SK-N-SH (cell line): ENCODE measurements around the gene GALNT6. TPM values are rescaled to one million over a fixed set of nuclear protein-coding genes. Genes with fewer than 3 reads are reported as not detected.

Source experiments
- CTCF ChIA-PET: fragments of 300-600, 350-600 bp; formaldehyde crosslinking; extraction: SDS; loops from one replicate; lab custom pipeline; 2021; lab: Yijun Ruan, JAX
- POLR2A ChIA-PET: fragments of 350-600 bp; sonication (Branson Sonifier 250); formaldehyde crosslinking; extraction: SDS; loops from one replicate; lab custom pipeline; 2020; ENCODE audit warnings: antibody characterized with exemption, inconsistent platforms; lab: Yijun Ruan, JAX
- DNase-seq: peaks from one replicate; pipeline ENCODE4 v3.0.0; 2012
- H2AFZ ChIP-seq: fragments of 200-600 bp; sonication (generic); 2 replicates; pipeline ENCODE4 v1.8.1; 2016; ENCODE audit warnings: antibody characterized with exemption, mild to moderate bottlenecking, low read depth
- H3F3A ChIP-seq: fragments of 200-600 bp; sonication (generic); replicated peaks from 2 replicates; pipeline ENCODE3; 2016; ENCODE audit warnings: antibody characterized with exemption, mild to moderate bottlenecking; ENCODE audit not compliant: insufficient read depth
- H3K27ac ChIP-seq, 2 experiments: fragments of 200-500 bp in 1 of 2; fragments of 200-600 bp in 1 of 2; sonication (Bioruptor generic) in 1 of 2; sonication (generic), shearing (Covaris generic) in 1 of 2; 2 replicates each; pipeline versions ENCODE4 v1.5.1 to v1.6.1; 2014 to 2016; ENCODE audit warnings: low read depth in 2 of 2, inconsistent platforms in 1 of 2, low read length in 1 of 2, mild to moderate bottlenecking in 1 of 2, mixed read lengths in 1 of 2
- H3K27me3 ChIP-seq: fragments of 200-600 bp; sonication (generic), shearing (Covaris generic); 2 replicates; pipeline ENCODE4 v1.6.1; 2016; ENCODE audit warnings: mixed run types; ENCODE audit not compliant: insufficient read depth
- H3K36me3 ChIP-seq, 2 experiments: fragments of 200-500 bp in 1 of 2; fragments of 200-600 bp in 1 of 2; sonication (Bioruptor generic) in 1 of 2; sonication (generic) in 1 of 2; replicated peaks in 1 of 2; 2 replicates each; pipeline versions ENCODE3 to v1.5.1; 2014 to 2016; ENCODE audit warnings: low read length in 1 of 2, mild to moderate bottlenecking in 1 of 2; ENCODE audit not compliant: insufficient read depth in 2 of 2, control insufficient read depth in 1 of 2
- H3K4me1 ChIP-seq, 2 experiments: fragments of 200-500 bp in 1 of 2; fragments of 200-600 bp in 1 of 2; sonication (Bioruptor generic) in 1 of 2; sonication (generic), shearing (Covaris generic) in 1 of 2; 2 replicates each; pipeline versions ENCODE4 v1.5.1 to v1.6.1; 2014 to 2016; ENCODE audit warnings: low read depth in 1 of 2, low read length in 1 of 2, mixed run types in 1 of 2; ENCODE audit not compliant: insufficient read depth in 2 of 2, control insufficient read depth in 1 of 2
- H3K4me2 ChIP-seq: fragments of 200-600 bp; sonication (generic), shearing (Covaris generic); 2 replicates; pipeline ENCODE4 v1.6.1; 2017; ENCODE audit warnings: mixed run types
- H3K4me3 ChIP-seq, 2 experiments: fragments of 200-500 bp in 1 of 2; fragments of 200-600 bp in 1 of 2; sonication (Bioruptor generic) in 1 of 2; sonication (generic), shearing (Covaris generic) in 1 of 2; 2 replicates each; pipeline versions ENCODE4 v1.5.1 to v1.8.1; 2014 to 2016; ENCODE audit warnings: low read depth in 2 of 2, inconsistent platforms in 1 of 2, low read length in 1 of 2, mild to moderate bottlenecking in 1 of 2, mixed read lengths in 1 of 2, moderate library complexity in 1 of 2
- H3K79me2 ChIP-seq: fragments of 200-600 bp; sonication (generic); 2 replicates; pipeline ENCODE4 v1.8.1; 2017; ENCODE audit warnings: mild to moderate bottlenecking; ENCODE audit not compliant: insufficient read depth
- H3K9ac ChIP-seq: fragments of 200-600 bp; sonication (generic); 2 replicates; pipeline ENCODE4 v1.6.1; 2017; ENCODE audit warnings: mixed run types
- H3K9me2 ChIP-seq: fragments of 200-600 bp; sonication (generic); 2 replicates; pipeline ENCODE4 v1.6.1; 2017; ENCODE audit warnings: mixed run types
- H3K9me3 ChIP-seq: fragments of 200-600 bp; sonication (generic); 2 replicates; pipeline ENCODE4 v1.6.1; 2017; ENCODE audit warnings: mixed run types, mild to moderate bottlenecking, moderate library complexity
- H4K20me1 ChIP-seq: fragments of 200-600 bp; sonication (generic); 2 replicates; pipeline ENCODE4 v1.6.1; 2017; ENCODE audit warnings: mild to moderate bottlenecking, mixed run types; ENCODE audit not compliant: insufficient read depth
- MEF2A ChIP-seq: IDR thresholded peaks from 2 replicates; pipeline ENCODE4 v1.4.0; 2012; ENCODE audit warnings: low read depth, borderline replicate concordance
- NFIC ChIP-seq: IDR thresholded peaks from 2 replicates; pipeline ENCODE4 v1.4.0; 2012; ENCODE audit warnings: borderline replicate concordance
- RAD21 ChIP-seq: IDR thresholded peaks from 2 replicates; pipeline ENCODE4 v1.6.1; 2012; ENCODE audit warnings: mild to moderate bottlenecking, low read length
- RFX5 ChIP-seq: IDR thresholded peaks from 2 replicates; pipeline ENCODE4 v1.6.1; 2012; ENCODE audit warnings: mild to moderate bottlenecking, improper control_type of control experiment, low read length
- SIN3A ChIP-seq: IDR thresholded peaks from 2 replicates; pipeline ENCODE4 v1.6.1; 2012; ENCODE audit warnings: low read depth, mild to moderate bottlenecking, low read length, moderate library complexity, borderline replicate concordance
- SMC3 ChIP-seq: IDR thresholded peaks from 2 replicates; pipeline ENCODE4 v1.6.1; 2012; ENCODE audit warnings: low read depth, low read length, improper control_type of control experiment
- TEAD4 ChIP-seq: IDR thresholded peaks from 2 replicates; pipeline ENCODE4 v1.4.0; 2012; ENCODE audit warnings: mild to moderate bottlenecking, borderline replicate concordance; ENCODE audit not compliant: insufficient read depth
- WGBS: methylation state at CpG from one replicate; pipeline ENCODE4 v1.1.6; 2017; ENCODE audit warnings: low lambda C conversion rate; 5-methylcytosine and 5-hydroxymethylcytosine counted together
- polyA plus RNA-seq, 3 experiments: library from polyadenylated mRNA; depleted of rRNA; stranded (reverse); fragments of >200 nt; gene quantifications; 2 replicates each; pipeline ENCODE4 v1.2.3, GENCODE V29; 2012
- TF ChIP-seq, protein P1 (sequence below): fragments of 150-350 bp; IDR thresholded peaks from 2 replicates; pipeline ENCODE4 v1.6.1; 2016; ENCODE audit warnings: mild to moderate bottlenecking, low read depth, low read length
- TF ChIP-seq, protein P2 (sequence below): IDR thresholded peaks from 2 replicates; pipeline ENCODE4 v1.6.1; 2012; ENCODE audit warnings: mild to moderate bottlenecking, low read depth, low read length, moderate library complexity
- TF ChIP-seq, protein P3 (sequence below): IDR thresholded peaks from 2 replicates; pipeline ENCODE4 v1.4.0; 2012; ENCODE audit warnings: low read depth, borderline replicate concordance
- TF ChIP-seq, protein P4 (sequence below): IDR thresholded peaks from 2 replicates; pipeline ENCODE4; 2012

GALNT6 gene
- polyA plus RNA-seq, 1 of the 3 experiments (the other 2 are of a cell fraction), result 0.74 TPM

DNA sequence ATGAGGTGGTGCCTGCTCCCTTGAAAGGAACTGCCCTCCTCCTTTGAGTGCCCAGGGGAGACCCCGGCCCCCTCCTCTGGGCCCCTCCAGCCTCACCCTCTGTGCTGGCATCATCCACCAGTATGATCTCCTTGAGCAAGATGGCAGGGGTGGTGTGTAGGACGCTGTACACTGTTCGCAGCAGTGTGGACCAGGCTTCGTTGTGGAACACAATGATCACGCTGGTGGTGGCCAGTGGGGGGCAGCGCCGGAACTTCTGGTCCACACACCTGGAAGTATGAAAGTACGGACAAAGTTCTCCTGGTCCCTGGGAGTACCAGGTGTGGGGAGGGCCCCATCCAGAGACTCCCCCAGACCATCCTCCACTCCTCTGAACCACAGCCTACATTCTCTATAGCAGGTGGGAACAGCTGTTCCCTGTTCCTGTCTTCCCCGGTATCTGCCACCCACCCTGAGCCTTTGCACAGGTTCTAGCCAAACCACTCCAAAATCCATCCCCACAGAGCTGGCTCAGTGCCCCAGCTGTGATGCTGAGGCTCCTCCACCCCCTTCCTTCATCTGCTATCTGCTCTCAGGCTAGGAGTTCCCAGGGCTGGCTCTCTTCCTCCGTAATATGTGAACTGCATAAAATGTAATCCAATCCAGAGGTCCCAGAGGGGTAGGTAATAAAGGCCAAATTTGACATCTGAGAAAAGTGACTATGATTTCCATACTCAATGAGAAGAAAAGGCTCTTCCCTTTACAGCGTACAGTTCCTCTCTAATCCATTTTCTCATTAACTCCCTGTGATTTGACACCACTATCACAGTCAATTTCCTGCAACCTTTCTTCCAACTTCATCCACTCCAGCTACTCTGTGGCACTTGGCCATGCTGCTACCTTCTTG, 13.9 kb downstream of the GALNT6 start:
- Histone ChIP-seq H2AFZ (no peak overlapping the region), H3K4me3 (no peak overlapping the region), H3F3A (peaks cover 9% of the 10 kb centered on the region), H3K36me3 (no peaks in the 10 kb centered on the region), H3K27ac (no peak overlapping the region), H3K4me2 (no peak overlapping the region), H3K9me3 (no peaks in the 10 kb centered on the region), H3K9me2 (no peaks in the 10 kb centered on the region), H3K79me2 (no peaks in the 10 kb centered on the region), H3K27me3 (no peaks in the 10 kb centered on the region), H3K4me1 (peaks cover under 1 to 17% of the 10 kb centered on the region in 2 experiments; a peak in 3 of 4 replicates), H3K9ac (no peak overlapping the region), H4K20me1 (no peaks in the 10 kb centered on the region)
- ChIA-PET POLR2A (interaction anchor here (0.6 kb wide), 1 partner anchor 33 kb away, joined by 3 read pairs; no protein-coding TSS in a partner anchor), CTCF (interaction anchor here (1.0 kb wide), 2 partner anchors 9 to 13 kb away, joined by 3 read pairs; partner anchors contain the start of gene GALNT6)
- WGBS, result 91% methylated on average over 4 of the region's 11 CpGs
- no peak for TF ChIP-seq MEF2A
- TF ChIP-seq SMC3, result no peak
- TF ChIP-seq RAD21, result no peak
- TF ChIP-seq, protein P1, sequence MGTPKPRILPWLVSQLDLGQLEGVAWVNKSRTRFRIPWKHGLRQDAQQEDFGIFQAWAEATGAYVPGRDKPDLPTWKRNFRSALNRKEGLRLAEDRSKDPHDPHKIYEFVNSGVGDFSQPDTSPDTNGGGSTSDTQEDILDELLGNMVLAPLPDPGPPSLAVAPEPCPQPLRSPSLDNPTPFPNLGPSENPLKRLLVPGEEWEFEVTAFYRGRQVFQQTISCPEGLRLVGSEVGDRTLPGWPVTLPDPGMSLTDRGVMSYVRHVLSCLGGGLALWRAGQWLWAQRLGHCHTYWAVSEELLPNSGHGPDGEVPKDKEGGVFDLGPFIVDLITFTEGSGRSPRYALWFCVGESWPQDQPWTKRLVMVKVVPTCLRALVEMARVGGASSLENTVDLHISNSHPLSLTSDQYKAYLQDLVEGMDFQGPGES, result no peak
- no peak for TF ChIP-seq RFX5
- no peak for TF ChIP-seq TEAD4
- TF ChIP-seq, protein P2, sequence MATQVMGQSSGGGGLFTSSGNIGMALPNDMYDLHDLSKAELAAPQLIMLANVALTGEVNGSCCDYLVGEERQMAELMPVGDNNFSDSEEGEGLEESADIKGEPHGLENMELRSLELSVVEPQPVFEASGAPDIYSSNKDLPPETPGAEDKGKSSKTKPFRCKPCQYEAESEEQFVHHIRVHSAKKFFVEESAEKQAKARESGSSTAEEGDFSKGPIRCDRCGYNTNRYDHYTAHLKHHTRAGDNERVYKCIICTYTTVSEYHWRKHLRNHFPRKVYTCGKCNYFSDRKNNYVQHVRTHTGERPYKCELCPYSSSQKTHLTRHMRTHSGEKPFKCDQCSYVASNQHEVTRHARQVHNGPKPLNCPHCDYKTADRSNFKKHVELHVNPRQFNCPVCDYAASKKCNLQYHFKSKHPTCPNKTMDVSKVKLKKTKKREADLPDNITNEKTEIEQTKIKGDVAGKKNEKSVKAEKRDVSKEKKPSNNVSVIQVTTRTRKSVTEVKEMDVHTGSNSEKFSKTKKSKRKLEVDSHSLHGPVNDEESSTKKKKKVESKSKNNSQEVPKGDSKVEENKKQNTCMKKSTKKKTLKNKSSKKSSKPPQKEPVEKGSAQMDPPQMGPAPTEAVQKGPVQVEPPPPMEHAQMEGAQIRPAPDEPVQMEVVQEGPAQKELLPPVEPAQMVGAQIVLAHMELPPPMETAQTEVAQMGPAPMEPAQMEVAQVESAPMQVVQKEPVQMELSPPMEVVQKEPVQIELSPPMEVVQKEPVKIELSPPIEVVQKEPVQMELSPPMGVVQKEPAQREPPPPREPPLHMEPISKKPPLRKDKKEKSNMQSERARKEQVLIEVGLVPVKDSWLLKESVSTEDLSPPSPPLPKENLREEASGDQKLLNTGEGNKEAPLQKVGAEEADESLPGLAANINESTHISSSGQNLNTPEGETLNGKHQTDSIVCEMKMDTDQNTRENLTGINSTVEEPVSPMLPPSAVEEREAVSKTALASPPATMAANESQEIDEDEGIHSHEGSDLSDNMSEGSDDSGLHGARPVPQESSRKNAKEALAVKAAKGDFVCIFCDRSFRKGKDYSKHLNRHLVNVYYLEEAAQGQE, result no peak
- TF ChIP-seq, protein P3, sequence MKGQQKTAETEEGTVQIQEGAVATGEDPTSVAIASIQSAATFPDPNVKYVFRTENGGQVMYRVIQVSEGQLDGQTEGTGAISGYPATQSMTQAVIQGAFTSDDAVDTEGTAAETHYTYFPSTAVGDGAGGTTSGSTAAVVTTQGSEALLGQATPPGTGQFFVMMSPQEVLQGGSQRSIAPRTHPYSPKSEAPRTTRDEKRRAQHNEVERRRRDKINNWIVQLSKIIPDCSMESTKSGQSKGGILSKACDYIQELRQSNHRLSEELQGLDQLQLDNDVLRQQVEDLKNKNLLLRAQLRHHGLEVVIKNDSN, result no peak
- no peak for DNase-seq

DNA sequence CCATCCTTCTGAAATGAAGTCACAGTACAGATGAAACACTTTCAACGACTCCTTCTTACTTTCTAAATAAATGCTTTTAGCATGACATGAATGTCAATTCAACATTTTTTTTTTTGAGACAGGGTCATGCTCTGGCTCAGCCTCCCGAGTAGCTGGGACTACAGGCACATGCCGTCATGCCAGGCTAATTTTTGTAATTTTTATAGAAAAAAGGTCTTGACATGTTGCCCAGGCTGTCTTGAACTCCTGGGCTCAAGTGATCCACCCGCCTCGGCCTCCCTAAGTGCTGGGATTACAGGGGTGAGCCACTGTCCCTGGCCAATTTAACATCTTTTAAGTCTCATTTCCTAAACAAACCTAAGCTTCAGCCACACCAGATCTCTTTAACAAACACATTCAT, 16.4 kb downstream of the GALNT6 start:
- no peak for TF ChIP-seq NFIC
- TF ChIP-seq, protein P4, sequence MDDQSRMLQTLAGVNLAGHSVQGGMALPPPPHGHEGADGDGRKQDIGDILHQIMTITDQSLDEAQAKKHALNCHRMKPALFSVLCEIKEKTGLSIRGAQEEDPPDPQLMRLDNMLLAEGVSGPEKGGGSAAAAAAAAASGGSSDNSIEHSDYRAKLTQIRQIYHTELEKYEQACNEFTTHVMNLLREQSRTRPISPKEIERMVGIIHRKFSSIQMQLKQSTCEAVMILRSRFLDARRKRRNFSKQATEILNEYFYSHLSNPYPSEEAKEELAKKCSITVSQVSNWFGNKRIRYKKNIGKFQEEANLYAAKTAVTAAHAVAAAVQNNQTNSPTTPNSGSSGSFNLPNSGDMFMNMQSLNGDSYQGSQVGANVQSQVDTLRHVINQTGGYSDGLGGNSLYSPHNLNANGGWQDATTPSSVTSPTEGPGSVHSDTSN, result no peak
- no peak for TF ChIP-seq SIN3A
- ChIA-PET POLR2A (no interaction called here), CTCF (interaction anchor here (1.6 kb wide), 2 partner anchors 11 to 47 kb away, joined by 3 to 7 read pairs; no protein-coding TSS in a partner anchor)
- Histone ChIP-seq H2AFZ (no peak overlapping the region), H3K79me2 (no peaks in the 10 kb centered on the region), H3K27me3 (no peaks in the 10 kb centered on the region), H3K4me3 (no peak overlapping the region), H3K4me1 (peaks cover 8 to 23% of the 10 kb centered on the region in 2 experiments; a peak in 3 of 4 replicates), H3K27ac (peak overlapping the region in 1 of 2 experiments; percentile 7; a peak in 1 of 4 replicates), H3K4me2 (no peak overlapping the region), H3K36me3 (no peaks in the 10 kb centered on the region), H3F3A (peaks cover 16% of the 10 kb centered on the region), H3K9ac (no peak overlapping the region), H3K9me2 (no peaks in the 10 kb centered on the region), H3K9me3 (no peaks in the 10 kb centered on the region), H4K20me1 (no peaks in the 10 kb centered on the region)
- WGBS, result 81% methylated on average over 5 of the region's 5 CpGs
- no peak for DNase-seq
